NCI-H2107 treated with DMSO at 0.1 percent for 48 hours (cell line): ENCODE measurements around the gene KLF13.

Source experiments
- DNase-seq: peaks from one replicate; lab custom pipeline; 2025; ENCODE audit not compliant: unreplicated experiment; lab: John Stamatoyannopoulos, UW

KLF13 gene

DNA sequence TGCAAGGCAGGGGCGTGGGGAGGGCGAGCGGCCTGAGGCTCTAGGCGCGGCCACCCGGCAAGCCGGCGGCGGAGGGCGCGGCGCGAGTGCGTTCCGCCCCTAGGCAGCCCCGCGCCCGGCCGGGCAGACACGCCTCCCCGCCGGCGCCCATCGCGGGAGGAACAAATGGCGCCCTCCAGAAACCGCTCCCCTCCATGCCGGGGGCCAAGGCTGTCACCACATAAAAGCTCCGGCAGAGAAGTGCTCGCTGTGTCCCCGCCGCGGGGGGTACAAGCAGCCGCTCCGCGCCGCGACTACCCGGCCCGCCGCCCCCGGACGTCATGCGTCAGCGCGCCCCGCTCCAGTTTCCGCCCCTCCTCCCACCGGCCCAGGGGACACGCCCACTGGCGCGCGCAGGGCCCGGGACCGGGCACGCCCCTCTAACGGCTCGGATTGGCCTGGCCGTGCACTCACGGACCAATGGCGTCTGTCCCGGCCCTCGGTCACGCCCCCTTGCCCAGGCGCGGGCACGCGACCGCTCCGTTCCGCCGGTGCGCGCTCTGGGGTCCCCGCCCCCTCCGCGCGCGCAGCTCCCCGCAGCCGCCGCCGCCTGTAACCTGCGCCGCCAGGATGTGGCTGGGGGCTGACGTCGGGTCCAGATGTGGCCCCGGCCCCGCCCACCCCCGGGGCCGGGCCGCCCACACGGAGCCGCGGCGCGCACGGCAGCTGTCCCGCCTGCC is at the start of gene KLF13:
KLF13 (plus strand) TSS at position 680 of the 719 bp plus-strand sequence. CDS start 378 bp downstream, outside the sequence.
- peak; percentile 84 for DNase-seq

DNA sequence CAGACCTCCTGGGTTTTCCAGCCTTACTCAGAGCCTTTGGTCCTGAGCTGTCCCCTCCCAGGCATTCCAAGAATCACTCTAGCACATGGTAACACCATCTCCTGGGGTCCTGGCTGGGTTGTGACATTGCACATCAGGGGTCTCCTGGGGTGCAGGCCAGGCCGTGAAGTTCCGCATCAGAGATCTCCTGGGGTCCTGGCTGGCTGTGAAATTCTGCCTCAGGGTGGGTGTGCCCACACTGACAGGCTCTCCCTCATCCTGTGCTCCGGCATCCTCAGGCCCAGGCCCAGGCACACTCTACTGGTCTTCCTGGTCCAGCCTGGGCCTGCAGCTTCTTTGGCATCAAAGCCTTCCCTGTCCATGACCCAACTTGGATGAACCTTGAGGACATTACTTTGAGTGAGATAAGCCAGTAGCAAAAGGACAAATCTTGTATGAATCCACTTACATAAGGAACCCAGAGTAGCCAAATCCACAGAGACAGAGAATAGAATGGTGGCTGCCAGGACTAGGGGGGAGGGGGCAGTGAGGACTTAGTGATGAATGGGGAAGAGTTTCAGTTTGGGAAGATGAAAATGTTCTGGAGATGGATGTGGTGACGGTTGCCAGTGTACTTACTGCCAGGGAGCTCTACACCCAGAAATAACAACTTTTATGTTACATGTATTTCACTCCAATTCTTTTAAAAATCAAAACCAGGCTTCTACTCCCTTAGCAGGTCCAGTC is 49.1 kb upstream of the KLF13 start:
- no peak for DNase-seq

DNA sequence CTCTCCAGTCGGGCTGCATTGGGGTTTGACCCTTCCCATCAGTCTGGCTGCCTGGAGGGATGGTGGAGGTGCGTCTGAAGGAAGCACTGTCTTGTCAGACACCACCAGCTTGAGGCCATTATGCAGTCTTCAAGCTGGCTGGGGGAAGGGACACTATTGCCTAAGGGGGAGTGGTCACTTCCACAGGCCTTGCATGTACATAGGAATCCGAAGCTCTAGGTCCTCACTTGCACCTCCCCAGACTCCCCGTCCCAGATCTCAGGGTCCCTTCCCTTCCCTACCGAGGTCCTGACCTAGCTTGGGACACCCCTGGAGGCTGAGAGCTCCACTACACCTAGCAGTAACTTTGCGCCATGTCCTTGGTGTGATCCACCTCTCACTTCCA is 48.6 kb upstream of the KLF13 start:
- no peak for DNase-seq

- no peak for DNase-seq
These were observed 48.0 kb upstream of the KLF13 start for GRCh38 chr15:31278544-31279220.

GRCh38 chr15:31279221-31280045 is 47.2 kb upstream of the KLF13 start:
- DNase-seq = no peak

GRCh38 chr15:31280046-31280830 is 46.4 kb upstream of the KLF13 start:
- peak; percentile 71 for DNase-seq

- no peak for DNase-seq
These were observed 45.8 kb upstream of the KLF13 start for GRCh38 chr15:31280831-31281216.

DNA sequence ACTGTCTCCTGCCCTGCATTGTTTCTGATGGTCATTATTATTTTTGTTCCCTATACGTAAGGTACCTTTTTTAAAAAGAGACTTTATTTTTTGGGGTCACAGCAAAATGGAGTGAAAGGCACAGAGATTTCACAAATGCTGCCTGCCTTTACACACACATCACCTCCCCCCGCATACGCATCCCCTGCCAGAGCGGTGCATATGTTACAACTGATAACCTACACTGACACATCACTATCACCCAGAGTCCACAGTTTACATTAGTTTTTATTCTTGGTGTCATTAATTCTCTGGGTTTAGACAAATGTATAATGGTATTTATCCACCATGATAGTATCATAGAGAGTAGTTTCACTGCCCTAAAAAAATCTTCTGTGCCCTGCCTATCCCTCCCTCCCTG is 43.6 kb upstream of the KLF13 start:
- DNase-seq = no peak

- DNase-seq = no peak
These were observed 40.8 kb upstream of the KLF13 start for GRCh38 chr15:31285772-31286261.

DNA sequence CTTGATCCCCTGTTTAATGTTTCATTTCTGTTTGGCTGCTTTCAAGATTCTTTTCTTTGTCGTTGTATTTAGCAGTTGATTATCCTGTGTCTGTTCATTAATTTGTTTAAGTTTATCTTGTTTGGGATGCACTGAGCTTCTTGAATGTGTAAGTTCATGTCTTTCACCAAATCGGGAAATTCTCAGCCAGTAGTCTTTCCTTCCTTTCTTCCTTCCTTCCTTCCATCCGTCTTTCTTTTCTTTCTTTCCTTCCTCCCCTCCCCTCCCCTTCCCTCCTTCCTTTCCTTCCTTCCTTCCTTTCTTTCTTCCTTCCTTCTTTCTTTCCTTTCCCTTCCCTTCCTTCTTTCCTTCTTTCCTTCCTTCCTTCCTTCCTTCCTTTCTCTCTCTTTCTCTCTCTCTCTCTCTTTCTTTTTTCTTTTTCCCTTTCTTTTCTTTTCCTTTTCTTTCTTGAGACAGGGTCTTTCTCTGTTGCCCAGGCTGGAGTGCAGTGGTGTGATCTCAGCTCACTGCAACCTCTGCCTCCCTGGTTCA is 35.5 kb upstream of the KLF13 start:
- DNase-seq = no peak

DNA sequence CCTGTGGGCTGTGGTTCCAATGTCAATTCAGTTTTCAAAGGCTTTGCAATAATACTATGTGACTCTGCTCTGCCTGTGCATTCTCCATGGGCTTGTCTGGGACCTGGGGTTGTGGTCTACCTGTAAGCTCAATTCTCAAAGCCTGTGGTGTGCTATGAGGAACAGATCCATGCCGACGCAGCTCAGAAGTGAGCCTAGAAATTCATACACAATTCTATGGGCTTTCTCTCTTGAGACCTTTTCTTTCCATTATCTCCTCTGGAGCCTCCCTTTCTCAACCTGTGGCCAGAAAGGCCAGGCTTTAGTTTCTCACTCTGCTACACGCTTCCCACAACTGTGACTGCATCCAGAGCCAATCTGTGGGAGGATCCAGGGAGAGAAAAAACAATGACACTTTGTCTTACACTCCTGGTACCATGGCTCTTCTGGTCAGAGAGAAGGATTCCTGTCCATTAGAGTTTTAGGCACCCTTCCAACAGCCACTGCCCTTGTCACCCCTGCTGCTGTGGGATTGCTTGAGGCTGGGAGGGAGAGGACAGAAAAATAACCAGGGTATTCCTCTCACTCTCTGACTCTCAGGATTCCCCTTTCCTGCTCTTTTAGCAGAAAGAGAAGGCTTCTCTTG is 34.1 kb upstream of the KLF13 start:
- no peak for DNase-seq

DNA sequence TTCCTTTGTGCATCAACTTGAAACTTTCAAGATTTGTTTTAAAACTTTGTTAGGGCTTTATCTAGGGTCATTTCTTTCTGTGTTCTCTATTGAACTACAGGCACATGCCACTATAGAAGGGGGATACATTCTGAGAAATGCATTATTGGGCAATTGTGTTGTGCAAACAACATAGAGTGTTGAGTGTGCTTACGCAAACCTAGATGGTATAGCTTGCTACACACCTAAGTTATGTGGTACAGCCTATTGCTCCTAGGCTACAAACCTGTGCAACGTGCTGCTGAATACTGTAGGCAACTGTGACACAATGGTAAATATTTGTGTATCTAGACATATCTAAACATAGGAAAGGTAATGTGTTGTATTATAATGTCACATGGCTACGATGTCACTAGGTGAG is 33.0 kb upstream of the KLF13 start:
- DNase-seq = no peak

DNA sequence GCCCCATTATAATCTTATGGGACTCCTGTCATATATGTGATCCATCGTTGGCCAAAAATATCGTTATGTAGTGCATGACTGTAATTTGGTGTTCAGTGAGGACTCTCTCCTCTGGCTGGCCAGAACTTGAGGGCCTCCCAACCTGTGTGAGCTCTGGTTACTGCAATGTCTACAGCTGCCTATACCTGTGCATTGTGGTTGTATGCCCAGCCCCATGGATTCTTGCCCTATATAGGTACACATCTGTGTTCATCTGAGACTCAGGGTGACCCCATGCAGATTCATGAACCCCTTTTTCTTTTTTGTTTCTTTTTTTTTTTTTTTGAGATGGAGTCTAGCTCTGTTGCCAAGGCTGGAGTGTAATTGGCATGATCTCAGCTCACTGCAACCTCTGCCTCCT is 32.6 kb upstream of the KLF13 start:
- no peak for DNase-seq

- DNase-seq = no peak
These were observed 31.0 kb upstream of the KLF13 start for GRCh38 chr15:31295658-31296057.

GRCh38 chr15:31296219-31296645 is 30.4 kb upstream of the KLF13 start:
- no peak for DNase-seq

DNA sequence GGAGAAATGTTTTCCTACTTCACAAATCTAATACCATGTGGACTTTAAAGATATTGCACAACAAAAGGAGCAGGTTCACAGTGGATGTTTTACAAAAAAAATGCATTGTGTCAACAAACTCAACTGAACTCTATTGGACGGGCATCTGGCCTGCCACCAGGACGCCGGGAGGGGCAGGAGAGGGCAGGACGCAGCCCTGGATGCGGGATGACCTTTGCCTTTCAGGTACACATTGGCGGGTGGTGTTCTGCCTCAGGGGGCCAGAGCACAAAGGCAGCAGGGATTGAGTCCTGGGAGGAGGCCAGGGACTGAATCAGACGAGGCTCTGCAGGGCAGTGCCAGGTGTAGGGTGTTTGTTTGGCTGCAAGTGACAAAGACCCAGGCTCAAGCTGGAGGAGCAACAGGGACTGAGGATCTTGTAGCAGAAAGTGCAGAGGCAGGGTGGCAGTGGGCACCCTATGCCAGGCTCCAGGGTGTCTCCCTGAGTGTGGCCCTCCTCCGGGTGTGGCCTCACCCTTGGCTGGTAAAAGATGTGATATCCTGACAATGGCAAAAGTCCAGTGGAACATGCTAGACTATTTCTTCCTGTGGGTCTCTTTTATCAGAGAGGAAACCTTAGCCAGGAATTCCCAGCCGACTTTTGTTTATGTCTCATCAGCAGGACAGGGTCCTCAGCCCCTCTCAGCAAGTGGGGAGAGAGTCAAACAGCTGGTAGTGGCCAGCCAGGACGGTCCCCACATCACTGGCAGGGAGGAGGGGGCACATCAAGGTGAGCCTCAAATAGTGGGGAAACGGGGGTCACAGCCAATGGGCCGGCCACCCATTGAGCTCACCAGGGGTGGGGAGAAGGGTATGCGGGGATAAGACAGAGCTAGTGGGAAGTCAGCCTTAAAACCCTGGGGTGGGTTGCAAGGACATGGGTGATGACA is 29.7 kb upstream of the KLF13 start:
- peak; percentile 9 for DNase-seq

GRCh38 chr15:31297575-31298456 is 28.8 kb upstream of the KLF13 start:
- no peak for DNase-seq
